Esophagus squamous epithelium (tissue), 4 donors: ENCODE measurements around the gene EPHA5.

Experiments used
- CTCF ChIP-seq, 6 experiments: fragments of 450-650 bp in 4 of 6; fragments of 200-600 bp in 2 of 6; sonication (generic) in 2 of 6; IDR thresholded peaks; one replicate each; pipeline ENCODE4 v1.5.1; 2016 to 2019; ENCODE audit warnings: antibody characterized with exemption in 6 of 6, mild to moderate bottlenecking in 4 of 6, moderate library complexity in 4 of 6
- POLR2A ChIP-seq, 4 donors: fragments of 450-650 bp; IDR thresholded peaks; one replicate each; pipeline ENCODE4 v1.6.1; 2017; ENCODE audit warnings: antibody characterized with exemption in 4 of 4, mild to moderate bottlenecking in 4 of 4, moderate library complexity in 3 of 4

GRCh38 chr4:65515646-65516045 lies 154.6 kb downstream of the EPHA5 start:
- TF ChIP-seq CTCF (IDR thresholded peaks at IDR 0.05) (no peak), POLR2A (IDR thresholded peaks at IDR 0.05) (no peak)
